Measurements from ENCODE around the gene NDUFS8.

NDUFS8 gene

DNA sequence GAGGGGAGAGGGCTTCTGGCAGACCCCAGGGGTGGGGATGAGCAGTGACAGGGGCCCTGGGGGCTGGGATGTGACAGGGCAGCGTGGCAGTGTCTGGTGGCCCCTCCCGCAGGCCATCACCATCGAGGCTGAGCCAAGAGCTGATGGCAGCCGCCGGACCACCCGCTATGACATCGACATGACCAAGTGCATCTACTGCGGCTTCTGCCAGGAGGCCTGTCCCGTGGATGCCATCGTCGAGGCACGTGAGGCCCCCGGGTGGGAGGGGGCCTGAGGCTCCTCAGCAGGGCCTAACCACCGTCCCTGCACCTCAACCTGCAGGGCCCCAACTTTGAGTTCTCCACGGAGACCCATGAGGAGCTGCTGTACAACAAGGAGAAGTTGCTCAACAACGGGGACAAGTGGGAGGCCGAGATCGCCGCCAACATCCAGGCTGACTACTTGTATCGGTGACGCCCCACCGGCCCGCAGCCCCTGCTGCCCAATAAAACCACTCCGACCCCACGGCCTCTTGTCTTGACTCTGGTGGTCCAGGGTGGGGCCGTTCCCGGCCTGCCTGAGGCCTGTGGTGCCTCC lies 5.7 kb downstream of the NDUFS8 start:
- no peak overlapping the region for H3K4me3 ChIP-seq (ENCODE audit: low read depth, low read length)
- no peak for DNase-seq (ENCODE audit: low read depth)
- TF ChIP-seq, protein P1, sequence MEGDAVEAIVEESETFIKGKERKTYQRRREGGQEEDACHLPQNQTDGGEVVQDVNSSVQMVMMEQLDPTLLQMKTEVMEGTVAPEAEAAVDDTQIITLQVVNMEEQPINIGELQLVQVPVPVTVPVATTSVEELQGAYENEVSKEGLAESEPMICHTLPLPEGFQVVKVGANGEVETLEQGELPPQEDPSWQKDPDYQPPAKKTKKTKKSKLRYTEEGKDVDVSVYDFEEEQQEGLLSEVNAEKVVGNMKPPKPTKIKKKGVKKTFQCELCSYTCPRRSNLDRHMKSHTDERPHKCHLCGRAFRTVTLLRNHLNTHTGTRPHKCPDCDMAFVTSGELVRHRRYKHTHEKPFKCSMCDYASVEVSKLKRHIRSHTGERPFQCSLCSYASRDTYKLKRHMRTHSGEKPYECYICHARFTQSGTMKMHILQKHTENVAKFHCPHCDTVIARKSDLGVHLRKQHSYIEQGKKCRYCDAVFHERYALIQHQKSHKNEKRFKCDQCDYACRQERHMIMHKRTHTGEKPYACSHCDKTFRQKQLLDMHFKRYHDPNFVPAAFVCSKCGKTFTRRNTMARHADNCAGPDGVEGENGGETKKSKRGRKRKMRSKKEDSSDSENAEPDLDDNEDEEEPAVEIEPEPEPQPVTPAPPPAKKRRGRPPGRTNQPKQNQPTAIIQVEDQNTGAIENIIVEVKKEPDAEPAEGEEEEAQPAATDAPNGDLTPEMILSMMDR (conservative IDR thresholded peaks at IDR 0.05; ENCODE audit: low read depth, low read length): no peak

- TF ChIP-seq, protein P1 (conservative IDR thresholded peaks at IDR 0.05; ENCODE audit: low read depth, low read length): no peak
These were observed 6.3 kb downstream of the NDUFS8 start for GRCh38 chr11:68036717-68037239.

DNA sequence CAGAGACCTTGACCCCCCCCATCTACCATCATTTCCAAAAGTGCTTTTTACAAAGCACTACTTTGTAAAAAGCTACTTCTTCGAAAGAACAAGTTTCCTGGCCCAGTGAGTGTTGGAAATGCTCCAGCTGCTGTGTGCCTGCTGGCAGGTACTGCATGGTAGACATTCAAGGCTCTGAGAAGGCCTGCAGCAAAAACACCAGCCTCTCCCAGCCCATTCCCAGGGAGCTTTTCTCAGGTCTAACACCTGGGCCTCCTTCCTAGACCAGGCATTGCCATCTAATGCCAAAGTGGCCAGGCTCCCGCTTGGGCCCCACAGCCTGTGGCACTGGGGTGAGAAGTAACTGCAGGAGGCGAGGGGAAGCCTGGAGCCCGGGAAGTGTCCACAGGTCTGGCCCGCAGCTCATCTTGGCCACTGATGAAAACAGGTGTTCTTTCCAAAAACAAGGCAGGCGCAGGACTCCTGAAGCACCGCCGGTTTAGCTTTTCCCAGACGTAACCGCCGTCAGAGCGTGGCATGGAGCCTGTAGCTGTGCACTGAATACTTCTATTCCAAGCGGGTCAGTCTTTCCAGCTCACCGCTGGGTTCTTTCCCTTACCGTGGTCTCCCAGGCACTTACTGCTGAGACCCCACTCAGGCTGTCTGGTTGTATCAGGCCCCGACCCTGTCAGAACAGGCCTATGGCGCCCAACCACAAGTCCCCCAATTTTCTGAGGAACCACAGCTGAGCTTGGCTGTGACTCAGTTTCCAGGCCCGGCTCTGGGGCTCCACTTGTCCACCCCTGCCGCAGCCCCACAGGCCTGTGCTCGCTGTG lies 7.1 kb downstream of the NDUFS8 start:
- H3K4me3 ChIP-seq (ENCODE audit: low read depth, low read length): no peak overlapping the region
- TF ChIP-seq, protein P1 (conservative IDR thresholded peaks at IDR 0.05; ENCODE audit: low read depth, low read length): no peak
- no peak for DNase-seq (ENCODE audit: low read depth)

More at GRCh38 chr11:68036717-68037239, 6.3 kb downstream of the NDUFS8 start:
- no peak for DNase-seq (ENCODE audit: low read depth)
- H3K4me3 ChIP-seq (ENCODE audit: low read depth, low read length): no peak overlapping the region

DNA sequence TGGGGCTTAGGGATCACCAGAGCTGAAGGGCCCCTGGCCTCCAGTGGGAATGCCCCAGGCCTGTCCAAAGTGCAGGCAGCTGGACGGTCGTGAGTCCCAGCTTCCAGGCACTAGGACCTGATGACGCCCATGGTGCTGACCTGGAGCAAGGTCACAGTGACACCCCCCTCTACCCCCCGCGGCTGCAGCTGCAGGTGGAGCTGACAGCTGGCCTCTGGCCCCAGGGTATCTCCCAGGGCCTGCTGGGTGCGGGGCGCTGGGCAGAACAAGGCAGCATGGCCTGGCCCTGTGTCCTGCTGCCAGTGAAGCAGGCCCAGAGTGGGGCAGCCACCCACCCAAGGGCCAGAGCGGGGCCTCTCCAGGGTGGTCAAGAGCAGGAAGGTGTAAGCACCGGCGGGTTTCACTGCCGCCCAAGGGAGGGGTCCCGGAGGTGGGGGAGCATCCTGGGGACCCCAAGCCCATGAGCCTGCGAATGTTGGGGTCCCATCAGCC lies 7.8 kb downstream of the NDUFS8 start:
- no peak for DNase-seq (ENCODE audit: low read depth)
- H3K4me3 ChIP-seq (ENCODE audit: low read depth, low read length): peak overlapping the region; percentile 74
- TF ChIP-seq, protein P1 (conservative IDR thresholded peaks at IDR 0.05; ENCODE audit: low read depth, low read length): no peak

DNA sequence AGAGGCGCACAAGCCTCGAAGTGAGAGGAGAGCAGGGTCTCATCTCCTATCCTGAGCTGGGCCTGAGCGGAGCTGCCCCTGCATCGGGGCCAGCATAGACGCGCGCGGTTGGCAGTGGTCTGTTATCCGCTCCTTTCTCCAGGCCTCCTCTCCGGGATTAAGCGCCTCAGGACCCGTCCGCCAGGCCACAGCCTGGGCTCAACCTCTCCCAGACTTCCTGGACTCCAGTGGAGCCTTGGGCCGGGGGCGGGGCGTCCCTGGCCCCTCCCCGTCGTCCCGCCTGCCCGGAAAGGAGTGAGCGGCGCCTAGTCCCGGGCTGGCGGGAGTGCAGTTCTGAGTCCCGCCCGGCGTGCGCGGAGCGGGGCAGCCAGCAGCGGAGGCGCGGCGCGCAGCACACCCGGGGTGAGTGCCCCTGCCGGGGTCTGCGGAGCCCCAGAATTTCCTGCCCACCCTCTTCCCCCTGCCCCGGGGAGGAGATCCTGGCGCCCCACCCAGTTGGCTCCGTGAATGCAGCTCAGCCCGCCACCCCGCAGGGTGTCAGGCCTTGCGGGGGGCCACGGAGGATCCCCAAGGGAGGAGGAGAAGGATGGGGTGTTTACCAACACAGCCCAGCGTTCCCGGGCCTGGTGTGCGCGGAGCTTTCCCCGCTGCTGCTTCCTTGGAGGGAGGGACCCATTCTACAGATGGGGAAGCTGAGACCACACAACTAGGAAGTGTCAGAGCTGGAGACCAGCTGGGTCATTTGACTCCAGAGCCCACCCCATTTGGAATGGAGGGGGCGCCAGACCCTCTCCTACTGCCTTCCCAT lies 8.4 kb downstream of the NDUFS8 start, which contains the start of gene TCIRG1:
TSS of gene TCIRG1 (plus strand) at position 308 of the 808 bp plus-strand sequence. CDS start 2,247 bp downstream, outside the sequence.
- TF ChIP-seq, protein P1 (conservative IDR thresholded peaks at IDR 0.05; ENCODE audit: low read depth, low read length): no peak
- DNase-seq (ENCODE audit: low read depth): peak; percentile 78
- H3K4me3 ChIP-seq (ENCODE audit: low read depth, low read length): peak within 1 kb of the TSS; percentile 74

GRCh38 chr11:68039526-68040086 lies 9.1 kb downstream of the NDUFS8 start:
- TF ChIP-seq, protein P1 (conservative IDR thresholded peaks at IDR 0.05; ENCODE audit: low read depth, low read length): no peak
- DNase-seq (ENCODE audit: low read depth): no peak
- H3K4me3 ChIP-seq (ENCODE audit: low read depth, low read length): peak overlapping the region; percentile 74
